Sigmoid colon (tissue), 4 donors: ENCODE measurements around the gene ARHGEF28.

ENCODE experiments used
- CTCF ChIP-seq, 4 experiments: fragments of 450-650 bp in 3 of 4; fragments of 200-600 bp in 1 of 4; IDR thresholded peaks; one replicate each; pipeline ENCODE4 v1.5.1; 2016 to 2019; ENCODE audit warnings: antibody characterized with exemption in 4 of 4, mild to moderate bottlenecking in 3 of 4, moderate library complexity in 2 of 4
- POLR2AphosphoS5 ChIP-seq, 4 donors: sonication (generic); formaldehyde crosslinking; IDR thresholded peaks; one replicate each; pipeline ENCODE4 v1.6.1; 2017; ENCODE audit warnings: antibody characterized with exemption in 4 of 4

- no peak for TF ChIP-seq POLR2AphosphoS5 (IDR thresholded peaks at IDR 0.05)
- no peak for TF ChIP-seq CTCF (IDR thresholded peaks at IDR 0.05)
These were observed 273.1 kb downstream of the ARHGEF28 start for GRCh38 chr5:73899055-73899454.
